HG03442 (cell line): ENCODE data around the gene AMOT.

Experiments used
- ATAC-seq: cut with Tn5 transposase; IDR thresholded peaks from one replicate; pipeline ENCODE4 v1.9.1; 2021; ENCODE audit warnings: mild to moderate bottlenecking, moderate library complexity; ENCODE audit not compliant: unreplicated experiment

AMOT gene

DNA sequence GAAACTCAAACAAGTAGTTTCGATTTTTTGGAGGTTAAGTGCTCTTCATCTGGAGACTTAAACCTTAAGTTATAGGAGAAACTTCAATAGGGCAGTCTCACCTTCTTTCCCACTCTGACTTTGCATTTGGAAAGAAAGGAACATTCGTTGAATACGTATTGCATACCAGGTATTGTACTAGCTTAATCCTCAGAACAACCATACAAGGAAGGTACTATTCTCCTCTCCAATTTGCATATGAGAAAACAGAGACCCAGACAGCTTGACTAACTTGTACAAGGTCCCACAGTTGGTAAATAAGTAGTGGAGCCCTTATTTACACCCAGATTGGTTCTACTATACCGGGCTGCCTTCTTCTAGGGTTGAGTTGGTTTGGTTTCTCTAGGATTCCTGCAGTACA lies 32.6 kb downstream of the AMOT start:
- no peak for ATAC-seq

DNA sequence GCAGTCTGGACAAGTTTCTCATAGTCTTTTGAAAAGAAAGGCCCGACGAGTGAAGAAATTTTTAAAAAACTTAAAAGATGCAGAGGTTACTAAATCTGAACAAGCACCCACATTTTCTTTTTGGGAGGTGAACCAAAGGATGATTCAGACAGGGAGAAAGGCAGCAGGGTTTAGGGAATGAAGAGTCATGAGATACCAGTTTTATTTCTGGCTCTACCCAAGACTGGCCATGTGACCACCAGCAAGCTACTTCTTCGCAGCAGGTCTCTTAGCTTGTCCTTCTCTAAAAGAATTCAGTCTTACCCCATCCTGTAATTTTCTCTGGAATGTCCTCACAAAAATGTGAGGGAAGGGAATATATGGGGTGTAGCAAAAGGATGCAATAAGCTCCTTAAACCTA lies 37.6 kb downstream of the AMOT start:
- ATAC-seq: no peak

DNA sequence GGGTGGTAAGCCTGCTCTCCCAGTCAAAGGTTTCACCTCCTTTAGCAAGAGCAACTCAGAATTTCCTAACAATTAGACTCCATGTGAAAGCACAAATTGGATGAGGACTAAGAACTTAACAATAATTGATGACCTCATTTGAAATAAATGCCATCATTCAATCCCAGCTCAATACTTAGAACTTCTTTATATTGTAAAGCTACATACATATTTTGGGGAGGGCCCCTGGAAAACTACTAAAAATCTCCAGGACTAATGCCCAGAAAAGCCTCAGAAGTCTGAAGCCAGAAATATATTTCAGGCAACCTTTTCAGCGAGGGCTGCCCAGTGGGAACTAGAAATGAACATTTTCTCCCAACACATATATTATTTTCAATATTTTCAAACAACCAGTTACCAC lies 38.1 kb downstream of the AMOT start:
- ATAC-seq: no peak

DNA sequence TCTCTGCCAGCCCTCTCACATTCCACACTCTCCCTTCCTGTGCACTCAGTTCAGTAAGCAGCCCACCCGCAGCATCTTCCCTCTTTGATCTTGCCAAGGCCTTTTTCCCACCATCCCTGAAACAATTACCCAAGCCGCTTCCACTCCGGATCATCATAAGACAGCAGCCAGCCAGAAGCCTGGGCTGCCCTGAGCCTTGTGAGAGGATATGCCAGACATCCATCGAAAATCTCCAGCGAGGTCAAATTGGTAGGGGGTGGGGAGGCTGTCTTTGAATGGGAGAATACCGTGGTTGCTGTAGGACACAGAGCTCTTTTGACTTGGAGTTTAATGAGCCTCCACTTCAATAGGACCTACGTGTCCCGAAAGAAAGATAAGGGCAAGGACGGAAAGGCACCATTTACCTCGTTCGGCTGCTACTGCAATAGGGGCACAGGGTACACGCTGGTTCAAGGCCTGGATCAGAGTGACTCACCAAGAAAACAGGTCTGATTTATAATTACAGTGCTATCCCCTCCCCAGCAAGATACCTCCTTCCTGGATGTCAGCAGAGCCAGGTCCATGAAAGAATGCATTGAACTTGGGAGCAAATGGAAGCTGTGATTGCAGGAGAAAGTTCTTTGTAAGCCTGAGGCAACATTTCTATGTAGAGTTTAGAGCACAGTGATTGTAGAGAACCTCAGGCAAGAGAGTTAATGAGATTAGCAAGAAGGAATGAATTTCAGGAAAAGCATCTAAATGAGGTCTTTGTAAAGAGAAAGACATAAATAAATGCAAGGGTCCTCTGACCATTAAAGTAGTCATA lies 39.5 kb downstream of the AMOT start:
- ATAC-seq: no peak

DNA sequence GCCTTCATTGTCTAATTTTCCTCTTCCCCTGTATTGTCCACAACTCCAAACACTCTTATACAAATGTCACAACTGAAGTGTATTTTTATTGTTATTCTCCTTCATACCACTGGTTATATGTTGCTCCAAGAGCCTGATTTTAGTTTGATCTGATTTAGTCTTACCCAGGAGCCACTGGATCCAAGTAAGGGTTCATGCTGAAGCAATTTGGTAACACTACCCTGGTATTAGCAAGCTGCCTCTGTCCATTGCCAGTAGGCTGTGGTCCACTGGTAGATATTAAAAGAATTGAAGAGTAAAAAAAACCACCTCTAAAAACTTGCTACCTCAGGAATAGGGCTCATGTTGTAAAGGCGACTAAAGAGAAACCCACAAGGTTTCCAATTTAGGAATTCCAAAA lies 41.2 kb downstream of the AMOT start:
- ATAC-seq: no peak

DNA sequence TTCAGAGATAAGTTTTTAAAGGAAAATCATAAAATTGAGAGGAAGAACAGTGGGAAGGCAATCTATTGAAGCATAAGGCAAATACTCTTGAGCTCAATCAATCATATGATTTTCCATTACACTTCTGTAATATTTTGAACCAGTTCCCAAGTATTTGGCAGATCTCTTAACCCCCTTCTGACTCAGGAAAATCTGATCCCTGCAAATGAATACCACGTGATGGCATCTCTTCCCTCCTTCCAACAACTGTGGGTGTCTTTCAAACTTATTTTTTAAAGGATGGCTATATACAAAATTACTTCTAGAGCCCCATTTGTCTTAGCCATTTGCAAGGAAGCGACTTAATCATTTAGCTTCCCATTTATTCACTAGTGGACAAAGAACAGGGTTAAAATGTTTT lies 41.9 kb downstream of the AMOT start:
- ATAC-seq: no peak

DNA sequence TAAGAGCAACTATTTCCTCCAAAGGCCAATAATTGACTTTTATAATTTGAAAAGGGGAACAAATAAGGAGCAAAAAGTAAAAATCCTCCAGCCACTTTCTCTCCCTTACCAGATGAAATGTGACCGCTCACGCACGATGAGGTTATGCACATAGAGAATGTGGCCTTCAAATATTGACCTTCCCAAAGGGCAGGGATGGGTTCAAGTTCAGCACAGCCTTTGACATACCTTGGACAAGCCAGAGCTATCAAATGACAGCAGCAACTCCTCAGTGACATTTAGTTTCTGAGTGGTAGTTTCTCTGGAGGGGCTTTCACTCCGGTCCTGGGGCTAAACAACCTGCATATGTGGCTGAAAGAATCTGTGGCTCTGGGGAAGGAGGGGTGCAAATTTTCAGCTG lies 50.7 kb downstream of the AMOT start:
- no peak for ATAC-seq

DNA sequence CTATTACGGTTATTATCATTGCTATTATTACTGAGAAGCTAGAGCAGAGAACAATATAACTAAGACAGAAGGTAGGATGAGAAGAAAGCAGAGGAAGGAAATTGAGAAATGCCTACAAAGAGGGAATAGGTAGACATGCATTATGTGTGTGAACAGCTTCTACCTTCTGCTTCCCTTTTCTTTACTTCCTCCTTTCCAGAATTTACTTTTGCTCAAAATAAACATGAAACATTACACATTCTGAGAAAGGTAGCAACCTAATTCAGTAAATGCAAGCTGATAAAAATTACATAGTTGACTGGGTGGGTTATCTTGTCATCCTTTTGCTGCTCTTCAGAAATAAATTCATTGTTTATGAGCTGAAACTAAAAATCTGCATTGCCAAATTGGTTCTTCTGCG lies 54.6 kb downstream of the AMOT start:
- no peak for ATAC-seq

DNA sequence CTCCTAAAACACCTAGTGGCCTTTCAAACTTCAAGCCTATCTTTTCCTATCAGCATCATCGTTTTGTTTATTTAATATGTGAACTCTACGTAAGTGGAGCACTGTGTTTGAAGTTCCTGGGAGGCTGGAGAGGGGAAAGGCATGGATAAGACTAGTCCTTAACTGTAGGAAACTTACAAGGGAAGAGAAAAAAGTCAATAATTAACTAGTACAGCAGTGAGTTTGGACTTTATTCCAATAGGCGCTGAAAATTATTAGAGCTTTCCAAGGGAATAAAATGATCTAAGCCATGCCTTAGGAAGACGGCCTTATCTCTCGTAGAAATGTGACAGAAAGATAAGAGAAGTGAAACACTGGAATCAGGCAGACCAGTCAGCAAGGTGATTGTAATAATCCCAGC lies 55.3 kb downstream of the AMOT start:
- ATAC-seq: no peak

DNA sequence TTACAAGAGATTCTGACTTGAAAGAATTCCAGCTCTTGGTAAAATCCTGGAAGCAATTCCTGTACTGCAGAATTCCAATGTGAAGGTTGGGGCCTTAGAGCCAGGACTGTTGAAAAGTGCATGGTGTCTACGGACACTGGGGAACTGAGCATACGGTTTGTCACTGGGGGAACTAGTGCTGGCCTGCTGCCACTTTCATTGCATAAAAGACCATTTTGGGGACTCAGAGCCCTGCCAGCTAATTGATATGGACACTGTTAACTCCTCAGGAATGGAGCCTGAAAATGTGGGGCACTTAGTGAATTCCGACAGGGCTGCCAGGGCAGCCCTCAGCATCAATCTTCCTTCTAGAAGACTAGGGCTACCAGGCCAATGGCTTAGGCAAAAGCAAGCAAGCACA lies 55.9 kb downstream of the AMOT start:
- ATAC-seq: no peak

DNA sequence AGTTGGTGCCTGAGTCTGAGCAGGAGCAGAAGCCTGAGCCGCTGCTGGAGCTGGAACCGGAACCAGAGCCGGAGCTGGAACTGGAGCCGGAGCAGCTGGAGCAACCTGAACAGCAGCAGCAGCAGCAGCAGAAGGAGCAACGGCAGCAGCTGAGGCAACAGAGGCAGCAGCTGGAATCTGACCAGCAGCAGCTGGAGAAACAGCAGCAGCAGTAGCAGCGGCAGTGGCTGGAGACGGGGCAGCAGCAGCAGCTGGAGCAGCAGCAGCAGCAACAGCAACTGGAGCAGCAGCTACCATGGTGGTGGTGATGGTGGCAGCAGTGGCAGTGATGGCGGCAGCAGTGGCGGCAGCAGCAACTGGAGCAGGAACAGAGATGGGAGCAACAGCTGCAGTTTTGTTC lies 61.5 kb downstream of the AMOT start:
- no peak for ATAC-seq

DNA sequence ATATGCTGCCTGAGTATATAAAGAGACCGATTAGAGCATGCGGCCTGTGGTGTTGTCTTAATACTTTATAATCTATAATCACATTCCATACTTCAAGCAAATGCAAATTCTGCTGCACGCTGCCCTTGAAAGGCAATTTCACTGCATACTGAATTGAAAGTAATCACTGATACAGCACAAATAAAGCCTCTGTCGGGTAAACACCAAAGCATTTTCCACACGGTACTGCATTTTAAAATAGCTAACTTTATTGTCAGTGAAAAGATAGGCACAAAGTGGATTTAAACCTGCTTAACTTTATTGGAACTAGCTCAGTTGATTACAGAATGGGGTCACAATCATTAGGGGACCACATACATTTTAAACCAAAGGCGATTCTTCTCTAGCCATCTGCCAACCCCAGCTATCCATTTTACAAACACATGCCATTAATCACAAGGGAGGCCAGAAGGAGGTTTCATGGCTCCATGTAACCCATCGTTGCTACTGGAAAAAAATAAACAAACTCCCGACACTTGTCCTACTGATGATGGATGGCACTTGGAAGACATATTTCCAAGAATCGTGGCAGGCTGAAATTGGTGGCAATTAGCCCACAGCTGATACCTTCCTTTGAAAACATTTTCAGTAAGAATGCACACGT lies 65.9 kb downstream of the AMOT start:
- ATAC-seq: no peak

DNA sequence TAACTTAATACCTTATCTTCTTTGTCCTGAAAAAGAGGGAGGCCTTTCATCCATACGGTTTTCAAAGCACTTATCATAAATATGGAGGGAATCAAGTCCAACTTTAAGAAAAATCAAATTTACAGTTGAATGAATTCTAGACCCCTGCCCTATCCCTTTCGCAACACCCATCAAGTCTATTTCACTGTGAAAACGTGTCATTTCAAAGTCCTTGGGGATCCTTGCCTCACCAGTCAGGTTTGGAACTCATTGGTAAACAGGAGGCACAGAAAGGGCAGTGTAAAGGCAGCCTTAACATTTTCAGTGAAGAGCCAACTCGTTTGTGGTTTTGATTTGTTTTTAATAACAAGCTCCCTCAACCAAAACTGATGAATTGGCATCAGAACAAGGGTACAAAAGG lies 66.5 kb downstream of the AMOT start:
- no peak for ATAC-seq

DNA sequence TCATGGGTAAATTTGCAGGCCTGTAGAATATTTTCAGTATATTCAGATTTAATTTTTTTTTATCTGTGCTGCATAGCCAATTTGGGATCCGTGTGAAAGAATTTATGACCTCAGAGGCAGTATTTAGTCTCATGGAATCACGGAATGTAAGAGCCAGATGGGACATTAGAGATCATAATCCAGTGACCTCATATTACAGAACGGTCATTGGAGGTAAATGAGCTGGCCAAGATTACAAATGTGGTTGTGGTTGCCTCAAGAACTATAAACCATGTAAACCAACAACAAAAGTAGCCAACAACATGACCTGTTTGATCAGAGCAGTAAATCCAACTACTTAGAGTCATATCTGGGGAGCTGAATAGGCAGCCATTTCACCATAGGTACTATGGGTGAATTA lies 71.6 kb downstream of the AMOT start:
- ATAC-seq: no peak

DNA sequence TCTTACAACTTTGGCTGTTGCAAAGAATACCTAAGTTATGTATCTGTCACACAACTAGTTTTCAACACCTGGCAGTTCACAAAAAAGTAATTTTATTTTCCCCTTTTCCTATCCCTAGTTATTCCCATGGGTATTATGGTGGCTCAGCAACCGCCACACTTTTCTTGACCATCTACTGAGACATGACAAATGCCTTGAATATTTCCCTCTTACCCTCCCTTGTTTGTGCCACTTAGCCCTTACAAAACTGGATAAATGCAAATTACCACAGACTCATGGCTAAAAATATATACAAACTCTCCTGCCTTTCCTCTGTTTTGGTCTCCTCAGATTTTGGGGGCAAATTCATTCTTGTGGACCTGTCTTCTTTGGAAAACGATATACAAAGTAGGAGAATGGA lies 72.1 kb downstream of the AMOT start:
- no peak for ATAC-seq

DNA sequence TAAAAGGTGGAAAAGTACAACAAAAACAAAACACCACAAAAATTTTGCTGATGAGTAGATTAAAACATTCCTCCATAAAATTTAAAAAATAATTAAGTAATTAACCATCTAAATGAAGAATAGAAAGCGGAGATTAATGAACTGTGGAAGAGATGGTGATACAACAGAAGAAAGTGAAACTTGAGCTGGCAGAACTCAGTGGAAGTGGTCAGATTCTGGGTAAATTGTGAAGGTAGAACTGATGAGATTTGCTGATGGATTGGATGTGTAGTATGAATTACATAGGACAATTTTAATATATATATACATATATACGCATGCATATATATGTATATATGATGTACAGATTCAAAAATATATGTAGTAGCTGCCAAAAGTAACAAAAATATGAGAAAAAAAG lies 73.9 kb downstream of the AMOT start:
- no peak for ATAC-seq

DNA sequence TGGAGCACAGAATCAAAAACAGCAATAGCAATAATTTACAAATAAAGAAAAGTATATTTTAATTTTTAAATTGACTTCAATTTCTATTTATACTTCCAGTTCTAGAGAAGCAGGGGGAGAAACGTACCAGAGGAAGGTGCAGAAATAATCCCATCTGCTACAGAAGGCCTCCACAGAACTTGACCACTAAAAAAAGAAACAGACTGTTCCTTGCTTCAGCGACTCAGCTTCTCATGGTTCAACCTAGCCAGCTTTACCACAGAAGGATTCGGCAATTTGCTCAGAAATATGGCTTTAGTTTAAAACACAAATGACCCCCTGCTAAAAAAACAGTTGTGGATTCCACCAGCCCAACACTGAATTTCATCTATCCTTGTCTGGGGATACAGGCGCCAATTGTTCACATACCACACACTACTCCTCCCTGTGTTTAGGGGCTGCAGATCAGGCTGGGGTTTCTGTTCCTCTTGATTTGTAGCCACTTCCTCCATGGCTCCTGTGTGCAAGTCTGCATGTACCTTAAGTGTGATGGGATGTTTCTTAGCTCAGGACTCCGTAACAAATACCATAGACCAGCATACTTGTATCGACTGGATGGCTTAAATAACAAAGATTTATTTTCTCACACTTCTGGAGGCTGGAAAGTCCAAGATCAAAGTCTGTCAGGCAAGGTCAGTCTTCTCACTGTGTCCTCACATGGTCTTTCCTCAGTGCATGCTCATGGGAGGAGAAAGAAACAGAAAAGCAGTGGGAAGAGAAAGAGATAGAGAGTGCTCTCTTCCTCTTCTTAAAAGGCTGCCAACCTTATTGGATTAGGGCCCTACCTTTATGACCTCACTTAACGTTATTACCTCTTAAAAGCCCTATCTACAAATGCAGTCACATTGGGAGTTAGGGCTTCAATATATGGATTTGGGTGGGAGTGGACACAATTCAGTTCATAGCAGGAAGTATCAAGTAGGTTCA lies 79.1 kb downstream of the AMOT start:
- ATAC-seq: peak; percentile 89

DNA sequence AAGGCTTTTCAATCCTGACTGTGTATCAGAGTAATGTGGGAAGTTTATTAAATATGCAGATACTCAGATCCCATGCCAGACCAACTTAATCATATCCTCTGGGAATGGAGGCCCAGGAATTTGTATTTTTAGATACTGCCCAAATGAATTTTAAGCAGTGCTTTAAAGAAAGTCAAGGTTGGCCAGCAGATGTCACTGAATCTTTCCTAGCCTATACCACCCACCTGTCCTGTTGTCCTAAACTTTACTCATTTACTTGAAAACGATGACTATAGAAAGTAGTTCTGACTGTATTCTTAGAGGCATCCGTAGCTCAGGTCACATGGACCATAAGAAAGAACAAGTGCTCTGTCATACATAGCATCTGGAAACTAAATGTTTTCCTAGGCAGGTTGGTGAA lies 79.9 kb downstream of the AMOT start:
- ATAC-seq: peak; percentile 58

DNA sequence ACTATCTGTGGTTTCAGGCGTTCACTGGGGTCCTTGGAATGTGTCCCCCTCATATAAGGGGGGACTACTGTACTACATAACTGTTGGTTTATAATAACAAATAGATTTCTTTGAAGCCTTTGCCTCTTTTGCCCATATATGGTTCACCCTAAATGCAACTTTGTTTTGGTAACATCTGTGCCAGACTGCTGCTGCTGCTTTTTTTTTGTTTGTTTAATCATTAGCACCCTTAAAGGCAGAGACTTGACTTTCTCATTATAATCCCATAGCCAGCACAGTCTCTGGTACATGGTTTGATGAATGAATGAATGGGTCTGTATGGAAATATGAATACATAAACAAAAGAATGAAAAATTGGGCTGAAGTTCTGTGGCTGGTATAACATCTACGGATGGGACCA lies 80.7 kb downstream of the AMOT start:
- no peak for ATAC-seq

DNA sequence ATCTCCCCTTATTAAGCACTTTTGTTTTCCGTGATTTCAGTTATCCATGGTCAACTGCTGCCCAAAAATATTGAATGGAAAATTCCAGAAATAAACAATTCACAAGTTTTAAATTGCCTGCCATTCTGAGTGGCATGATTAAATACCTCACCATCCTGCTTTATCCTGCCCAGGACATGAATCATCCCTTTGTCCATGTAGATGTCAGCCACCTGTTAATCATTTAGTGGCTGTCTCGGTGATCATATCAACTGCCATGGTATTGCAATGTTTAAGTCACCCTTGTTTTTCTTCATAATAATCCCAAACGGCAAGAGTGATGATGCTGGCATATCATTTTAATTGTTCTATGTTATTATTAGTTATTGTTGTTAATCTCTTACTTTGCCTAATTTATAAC lies 81.1 kb downstream of the AMOT start:
- ATAC-seq: no peak

DNA sequence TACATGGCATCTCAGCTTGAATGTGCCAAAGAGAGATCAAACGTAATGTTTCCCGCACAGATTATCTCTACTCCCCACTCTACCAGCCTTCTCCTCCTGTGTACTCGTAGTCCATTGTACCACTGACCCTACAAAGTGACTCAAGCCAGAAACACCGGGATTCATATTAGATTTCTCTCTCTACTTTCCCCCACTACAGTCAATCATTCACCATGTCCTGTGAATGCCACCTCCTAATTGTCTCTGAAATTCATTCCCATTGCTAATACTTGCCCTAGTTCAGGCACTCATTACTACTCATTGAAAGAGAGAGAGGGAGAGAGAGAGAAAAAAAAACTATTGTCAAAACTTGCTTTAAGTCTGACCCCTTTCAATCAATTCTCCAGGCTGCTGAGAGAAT lies 82.7 kb downstream of the AMOT start:
- no peak for ATAC-seq

DNA sequence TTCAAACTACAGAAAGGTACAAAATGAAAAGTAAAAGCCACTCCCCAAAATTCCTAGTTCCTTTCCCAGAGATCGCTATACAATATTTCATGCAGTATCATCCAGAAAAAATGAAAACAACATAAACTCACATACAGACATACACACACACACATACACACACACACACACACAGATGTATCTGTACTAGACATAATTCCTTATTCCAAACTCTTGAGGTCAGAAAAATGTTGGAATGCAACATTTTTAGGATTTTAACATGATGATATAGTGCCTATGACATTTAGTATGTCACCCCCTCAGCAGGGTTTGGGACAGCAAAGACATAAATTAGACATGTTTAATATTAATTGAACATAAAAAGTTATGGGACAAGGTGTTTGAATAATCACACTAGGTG lies 87.5 kb downstream of the AMOT start:
- no peak for ATAC-seq
